ENCODE measurements around the gene ZNF19.
"Not testable (repeated sequence)": the region's sequence is repeated elsewhere in the genome, so short reads cannot be mapped to it uniquely, and the experiment has no call there.

ZNF19 gene

GRCh38 chr16:71514476-71514875 lies 25.4 kb upstream of the ZNF19 start:
- Histone ChIP-seq H3K9me3 (ENCODE audit: control insufficient read depth, low read length) (no peaks in the 10 kb centered on the region), H3K27me3 (ENCODE audit: control insufficient read depth, insufficient read depth, low read length, poor library complexity, severe bottlenecking) (no peaks in the 10 kb centered on the region), H3K27ac (ENCODE audit: insufficient read depth, low read depth, low read length, poor library complexity, severe bottlenecking) (no peak overlapping the region), H3K4me3 (ENCODE audit: insufficient read depth, low read depth, low read length) (no peak overlapping the region), H3K4me1 (ENCODE audit: control insufficient read depth, insufficient read depth, low read length) (no peaks in the 10 kb centered on the region), H3K36me3 (ENCODE audit: control insufficient read depth, insufficient read depth, low read length) (no peaks in the 10 kb centered on the region)
- 91 to 97% methylated on average over 7 of the region's 7 CpGs for WGBS, 2 experiments

DNA sequence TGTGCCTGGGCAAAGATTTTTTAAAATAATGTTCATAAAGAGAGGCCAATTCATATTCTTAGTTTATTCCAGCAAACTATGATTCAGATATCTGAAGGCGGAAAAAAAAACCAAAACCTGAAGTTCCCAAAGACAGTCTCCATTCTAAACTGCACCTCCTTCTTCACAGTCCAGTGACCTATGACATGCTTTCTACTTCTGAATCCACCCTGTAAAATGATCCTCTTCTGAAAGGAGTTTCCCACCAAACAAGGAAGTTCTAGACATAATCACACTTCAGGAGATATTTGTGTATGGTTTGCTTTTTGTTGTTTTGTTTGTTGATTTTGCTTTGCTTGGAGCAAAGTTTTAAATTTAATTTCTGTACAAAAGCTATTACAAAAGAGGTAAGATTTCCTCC lies 24.2 kb upstream of the ZNF19 start:
- Histone ChIP-seq H3K27me3 (ENCODE audit: control insufficient read depth, insufficient read depth, low read length, poor library complexity, severe bottlenecking) (no peaks in the 10 kb centered on the region), H3K36me3 (ENCODE audit: control insufficient read depth, insufficient read depth, low read length) (no peaks in the 10 kb centered on the region), H3K9me3 (ENCODE audit: control insufficient read depth, low read length) (no peaks in the 10 kb centered on the region), H3K27ac (ENCODE audit: insufficient read depth, low read depth, low read length, poor library complexity, severe bottlenecking) (no peak overlapping the region), H3K4me3 (ENCODE audit: insufficient read depth, low read depth, low read length) (no peak overlapping the region), H3K4me1 (ENCODE audit: control insufficient read depth, insufficient read depth, low read length) (no peaks in the 10 kb centered on the region)
- 63 to 74% methylated on average over 1 of the region's 1 CpG for WGBS, 2 experiments

DNA sequence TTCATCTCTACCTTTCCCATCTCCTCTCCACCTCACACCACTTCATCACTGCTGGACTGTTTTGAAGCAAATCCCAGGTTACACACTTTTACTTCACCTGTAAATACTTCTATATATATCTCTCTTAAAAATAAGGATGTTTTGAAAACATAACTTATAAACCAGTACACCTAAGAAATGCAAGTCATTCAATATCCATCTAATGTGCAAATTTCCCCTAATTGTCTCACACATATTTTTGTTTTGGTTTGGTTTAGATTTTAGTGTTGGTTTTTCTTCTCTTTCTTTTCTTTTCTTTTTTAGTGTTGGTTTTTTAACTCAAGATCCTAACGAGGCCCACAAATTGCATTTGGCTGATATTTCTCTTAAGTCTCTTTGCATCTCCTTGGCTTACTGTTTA lies 17.9 kb upstream of the ZNF19 start:
- WGBS, 2 experiments, result 69% methylated on average over 1 of the region's 1 CpG
- Histone ChIP-seq H3K4me3 (ENCODE audit: insufficient read depth, low read depth, low read length) (no peak overlapping the region), H3K27ac (ENCODE audit: insufficient read depth, low read depth, low read length, poor library complexity, severe bottlenecking) (no peak overlapping the region), H3K9me3 (ENCODE audit: control insufficient read depth, low read length) (no peaks in the 10 kb centered on the region), H3K36me3 (ENCODE audit: control insufficient read depth, insufficient read depth, low read length) (no peaks in the 10 kb centered on the region), H3K4me1 (ENCODE audit: control insufficient read depth, insufficient read depth, low read length) (no peaks in the 10 kb centered on the region), H3K27me3 (ENCODE audit: control insufficient read depth, insufficient read depth, low read length, poor library complexity, severe bottlenecking) (no peaks in the 10 kb centered on the region)

DNA sequence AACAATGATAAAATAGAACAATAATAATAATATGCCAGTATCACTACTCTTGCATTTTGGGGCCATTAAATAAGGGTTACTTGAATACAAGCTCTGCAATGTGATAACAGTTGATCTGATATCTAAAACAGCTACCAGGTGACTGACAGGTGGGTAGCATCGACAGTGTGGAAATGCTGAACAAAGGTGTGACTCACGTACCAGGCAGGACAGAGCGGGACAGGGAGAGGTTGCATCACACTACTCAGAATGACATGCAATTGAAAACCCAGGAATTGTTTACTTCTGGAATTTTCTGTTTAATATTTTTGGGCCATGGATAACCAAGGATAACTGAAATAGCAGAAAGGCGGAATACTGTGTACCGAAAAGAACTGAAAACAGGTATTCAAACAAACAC lies 15.8 kb upstream of the ZNF19 start:
- 88 to 93% methylated on average over 5 of the region's 5 CpGs for WGBS, 2 experiments
- H3K4me1 ChIP-seq (ENCODE audit: control insufficient read depth, insufficient read depth, low read length), result no peaks in the 10 kb centered on the region

DNA sequence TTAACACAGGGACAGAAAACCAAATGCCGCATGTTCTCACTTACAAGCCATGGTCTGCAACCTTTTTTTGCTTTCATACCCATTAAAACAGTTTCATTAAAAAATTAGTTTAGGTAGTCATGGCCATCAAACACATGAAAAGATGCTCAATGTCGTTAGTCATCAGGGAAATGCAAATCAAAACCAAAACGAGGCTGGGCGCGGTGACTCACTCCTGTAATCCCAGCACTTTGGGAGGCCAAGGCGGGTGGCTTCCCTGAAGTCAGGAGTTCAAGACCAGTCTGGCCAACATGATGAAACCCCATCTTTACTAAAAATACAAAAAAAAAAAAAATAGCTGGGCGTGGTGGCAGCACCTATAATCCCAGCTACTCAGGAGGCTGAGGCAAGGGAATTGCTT lies 14.9 kb upstream of the ZNF19 start:
- WGBS, 2 experiments, result 76 to 83% methylated on average over 7 of the region's 7 CpGs
- H3K9me3 ChIP-seq (ENCODE audit: control insufficient read depth, low read length); H3K27me3 ChIP-seq (ENCODE audit: control insufficient read depth, insufficient read depth, low read length, poor library complexity, severe bottlenecking); H3K4me1 ChIP-seq (ENCODE audit: control insufficient read depth, insufficient read depth, low read length); H3K27ac ChIP-seq (ENCODE audit: insufficient read depth, low read depth, low read length, poor library complexity, severe bottlenecking); H3K4me3 ChIP-seq (ENCODE audit: insufficient read depth, low read depth, low read length); H3K36me3 ChIP-seq (ENCODE audit: control insufficient read depth, insufficient read depth, low read length): not testable (repeated sequence)

More for the DNA sequence above, 15.8 kb upstream of the ZNF19 start:
- Histone ChIP-seq H3K4me3 (ENCODE audit: insufficient read depth, low read depth, low read length) (no peak overlapping the region), H3K27me3 (ENCODE audit: control insufficient read depth, insufficient read depth, low read length, poor library complexity, severe bottlenecking) (no peaks in the 10 kb centered on the region), H3K27ac (ENCODE audit: insufficient read depth, low read depth, low read length, poor library complexity, severe bottlenecking) (no peak overlapping the region), H3K9me3 (ENCODE audit: control insufficient read depth, low read length) (no peaks in the 10 kb centered on the region), H3K36me3 (ENCODE audit: control insufficient read depth, insufficient read depth, low read length) (no peaks in the 10 kb centered on the region)

DNA sequence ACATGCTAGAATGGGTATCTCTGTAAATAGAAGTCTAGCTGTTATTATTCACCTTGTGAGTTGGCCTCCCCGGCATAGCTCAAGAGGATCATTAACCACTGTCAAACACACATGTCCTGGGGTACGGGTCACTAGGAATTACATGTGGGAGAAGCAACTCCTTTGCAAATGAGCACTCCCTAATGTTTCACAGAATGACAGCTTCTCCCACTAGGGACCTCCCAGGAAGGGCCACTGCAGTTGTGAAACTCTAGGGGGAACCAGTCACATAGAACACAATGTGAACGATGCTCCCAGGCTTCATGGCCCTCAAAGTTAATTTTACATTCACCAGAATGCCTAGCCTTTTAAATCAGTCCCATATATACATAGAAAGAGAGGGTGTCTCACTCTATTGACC lies 12.4 kb upstream of the ZNF19 start:
- H3K27me3 ChIP-seq (ENCODE audit: control insufficient read depth, insufficient read depth, low read length, poor library complexity, severe bottlenecking), result no peaks in the 10 kb centered on the region
- 75 to 86% methylated on average over 3 of the region's 3 CpGs for WGBS, 2 experiments
- no peaks in the 10 kb centered on the region for H3K4me1 ChIP-seq (ENCODE audit: control insufficient read depth, insufficient read depth, low read length)
- no peaks in the 10 kb centered on the region for H3K9me3 ChIP-seq (ENCODE audit: control insufficient read depth, low read length)
- H3K4me3 ChIP-seq (ENCODE audit: insufficient read depth, low read depth, low read length), result no peak overlapping the region
- no peak overlapping the region for H3K27ac ChIP-seq (ENCODE audit: insufficient read depth, low read depth, low read length, poor library complexity, severe bottlenecking)
- no peaks in the 10 kb centered on the region for H3K36me3 ChIP-seq (ENCODE audit: control insufficient read depth, insufficient read depth, low read length)

GRCh38 chr16:71500964-71501363 lies 11.8 kb upstream of the ZNF19 start:
- H3K27me3 ChIP-seq (ENCODE audit: control insufficient read depth, insufficient read depth, low read length, poor library complexity, severe bottlenecking), result no peaks in the 10 kb centered on the region
- WGBS, 2 experiments, result 83 to 88% methylated on average over 2 of the region's 2 CpGs

DNA sequence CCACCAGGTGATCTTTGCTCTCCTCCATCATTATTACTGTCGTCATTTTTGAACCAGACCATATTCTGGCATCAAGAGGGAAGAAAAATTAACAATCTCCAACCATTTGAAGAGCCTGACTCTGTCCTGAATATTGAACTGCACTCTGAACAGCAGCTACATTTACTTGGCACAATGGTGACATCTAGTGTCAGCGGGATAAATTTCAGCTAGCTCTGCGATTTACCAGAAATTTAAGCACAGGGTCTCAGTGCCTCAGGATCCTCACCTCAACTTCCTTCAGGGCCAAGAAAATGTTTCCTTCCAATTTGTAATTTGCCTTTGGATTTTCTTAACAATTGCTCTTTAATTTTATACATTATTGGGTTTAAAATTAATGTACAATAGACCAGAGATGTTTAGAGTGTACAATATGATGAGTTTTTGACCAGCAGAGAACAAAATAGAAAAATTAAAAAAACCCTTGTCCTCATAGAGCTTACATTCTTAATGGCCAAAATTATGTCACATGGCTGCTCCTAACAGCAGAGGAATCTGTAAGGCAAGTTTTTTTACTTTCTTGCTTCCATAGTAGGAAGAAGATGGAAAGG lies 10.7 kb upstream of the ZNF19 start:
- no peak overlapping the region for H3K4me3 ChIP-seq (ENCODE audit: insufficient read depth, low read depth, low read length)
- WGBS, 2 experiments, result 2 to 3% methylated on average over 3 of the region's 3 CpGs

More at GRCh38 chr16:71500964-71501363, 11.8 kb upstream of the ZNF19 start:
- Histone ChIP-seq H3K9me3 (ENCODE audit: control insufficient read depth, low read length) (no peaks in the 10 kb centered on the region), H3K36me3 (ENCODE audit: control insufficient read depth, insufficient read depth, low read length) (no peaks in the 10 kb centered on the region), H3K27ac (ENCODE audit: insufficient read depth, low read depth, low read length, poor library complexity, severe bottlenecking) (no peak overlapping the region), H3K4me3 (ENCODE audit: insufficient read depth, low read depth, low read length) (no peak overlapping the region), H3K4me1 (ENCODE audit: control insufficient read depth, insufficient read depth, low read length) (no peaks in the 10 kb centered on the region)

GRCh38 chr16:71498031-71498430 lies 8.9 kb upstream of the ZNF19 start:
- Histone ChIP-seq H3K4me1 (ENCODE audit: control insufficient read depth, insufficient read depth, low read length) (no peaks in the 10 kb centered on the region), H3K9me3 (ENCODE audit: control insufficient read depth, low read length) (no peaks in the 10 kb centered on the region), H3K27ac (ENCODE audit: insufficient read depth, low read depth, low read length, poor library complexity, severe bottlenecking) (no peak overlapping the region), H3K36me3 (ENCODE audit: control insufficient read depth, insufficient read depth, low read length) (no peaks in the 10 kb centered on the region), H3K27me3 (ENCODE audit: control insufficient read depth, insufficient read depth, low read length, poor library complexity, severe bottlenecking) (no peaks in the 10 kb centered on the region), H3K4me3 (ENCODE audit: insufficient read depth, low read depth, low read length) (no peak overlapping the region)
- WGBS, 2 experiments, result 89 to 95% methylated on average over 3 of the region's 3 CpGs

More for the DNA sequence above, 10.7 kb upstream of the ZNF19 start:
- Histone ChIP-seq H3K4me1 (ENCODE audit: control insufficient read depth, insufficient read depth, low read length) (no peaks in the 10 kb centered on the region), H3K27me3 (ENCODE audit: control insufficient read depth, insufficient read depth, low read length, poor library complexity, severe bottlenecking) (no peaks in the 10 kb centered on the region), H3K9me3 (ENCODE audit: control insufficient read depth, low read length) (no peaks in the 10 kb centered on the region), H3K27ac (ENCODE audit: insufficient read depth, low read depth, low read length, poor library complexity, severe bottlenecking) (no peak overlapping the region), H3K36me3 (ENCODE audit: control insufficient read depth, insufficient read depth, low read length) (no peaks in the 10 kb centered on the region)

GRCh38 chr16:71493213-71493612 lies 4.1 kb upstream of the ZNF19 start:
- H3K27me3 ChIP-seq (ENCODE audit: control insufficient read depth, insufficient read depth, low read length, poor library complexity, severe bottlenecking), result peaks cover 3% of the 10 kb centered on the region
- no peaks in the 10 kb centered on the region for H3K36me3 ChIP-seq (ENCODE audit: control insufficient read depth, insufficient read depth, low read length)
- WGBS, 2 experiments, result 72 to 80% methylated on average over 3 of the region's 3 CpGs
- no peak overlapping the region for H3K4me3 ChIP-seq (ENCODE audit: insufficient read depth, low read depth, low read length)
- H3K4me1 ChIP-seq (ENCODE audit: control insufficient read depth, insufficient read depth, low read length), result no peaks in the 10 kb centered on the region
- no peaks in the 10 kb centered on the region for H3K9me3 ChIP-seq (ENCODE audit: control insufficient read depth, low read length)
- H3K27ac ChIP-seq (ENCODE audit: insufficient read depth, low read depth, low read length, poor library complexity, severe bottlenecking), result no peak overlapping the region

DNA sequence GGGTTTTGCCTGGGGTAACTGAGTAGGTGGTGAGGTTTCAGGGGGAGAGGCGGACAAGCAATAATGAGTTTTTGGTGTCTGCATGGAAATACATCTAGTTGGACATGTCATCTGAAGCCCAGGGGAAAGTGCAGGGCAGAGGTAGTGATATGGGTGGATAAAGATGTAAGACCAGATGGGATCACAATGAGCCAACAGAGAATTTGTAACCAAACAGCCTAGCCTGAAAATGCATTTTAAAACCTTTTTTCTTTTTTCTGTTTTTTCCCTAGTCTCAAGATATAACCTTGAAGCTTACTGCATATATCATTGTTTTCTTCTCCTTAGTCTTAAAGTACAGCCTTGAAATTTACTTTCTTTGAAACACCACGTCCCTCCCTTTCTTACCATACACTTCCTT lies 3.7 kb upstream of the ZNF19 start:
- Histone ChIP-seq H3K4me3 (ENCODE audit: insufficient read depth, low read depth, low read length) (no peak overlapping the region), H3K9me3 (ENCODE audit: control insufficient read depth, low read length) (no peaks in the 10 kb centered on the region), H3K27ac (ENCODE audit: insufficient read depth, low read depth, low read length, poor library complexity, severe bottlenecking) (no peak overlapping the region), H3K36me3 (ENCODE audit: control insufficient read depth, insufficient read depth, low read length) (no peaks in the 10 kb centered on the region), H3K4me1 (ENCODE audit: control insufficient read depth, insufficient read depth, low read length) (no peaks in the 10 kb centered on the region), H3K27me3 (ENCODE audit: control insufficient read depth, insufficient read depth, low read length, poor library complexity, severe bottlenecking) (peaks cover 3% of the 10 kb centered on the region)
- 63 to 91% methylated on average over 2 of the region's 2 CpGs for WGBS, 2 experiments
